Esophagus mucosa (tissue), 1 donor: ENCODE data around the gene IDUA. TPM values are rescaled to one million over a fixed set of nuclear protein-coding genes. Genes with fewer than 3 reads are reported as not detected.
"Not testable (repeated sequence)": the region's sequence is repeated elsewhere in the genome, so short reads cannot be mapped to it uniquely, and the experiment has no call there.

Source experiments
- ATAC-seq: fragments of 200-7000 bp; cut with Tn5 transposase; one replicate; pipeline ENCODE4 v1.9.1; 2020
- total RNA-seq: library from RNA; stranded (reverse); gene quantifications from one replicate; pipeline ENCODE4 v1.2.4, GENCODE V29; 2023
- donor health status: DM: yes; HTN: yes; CAD: no.

The IDUA gene
- total RNA-seq, 1 donor from 2014 or later, result 8.8 TPM

GRCh38 chr4:967113-968104 lies 19.4 kb upstream of the IDUA start:
- ATAC-seq, result no peak

GRCh38 chr4:968221-968620 lies 18.6 kb upstream of the IDUA start:
- no peak for ATAC-seq

DNA sequence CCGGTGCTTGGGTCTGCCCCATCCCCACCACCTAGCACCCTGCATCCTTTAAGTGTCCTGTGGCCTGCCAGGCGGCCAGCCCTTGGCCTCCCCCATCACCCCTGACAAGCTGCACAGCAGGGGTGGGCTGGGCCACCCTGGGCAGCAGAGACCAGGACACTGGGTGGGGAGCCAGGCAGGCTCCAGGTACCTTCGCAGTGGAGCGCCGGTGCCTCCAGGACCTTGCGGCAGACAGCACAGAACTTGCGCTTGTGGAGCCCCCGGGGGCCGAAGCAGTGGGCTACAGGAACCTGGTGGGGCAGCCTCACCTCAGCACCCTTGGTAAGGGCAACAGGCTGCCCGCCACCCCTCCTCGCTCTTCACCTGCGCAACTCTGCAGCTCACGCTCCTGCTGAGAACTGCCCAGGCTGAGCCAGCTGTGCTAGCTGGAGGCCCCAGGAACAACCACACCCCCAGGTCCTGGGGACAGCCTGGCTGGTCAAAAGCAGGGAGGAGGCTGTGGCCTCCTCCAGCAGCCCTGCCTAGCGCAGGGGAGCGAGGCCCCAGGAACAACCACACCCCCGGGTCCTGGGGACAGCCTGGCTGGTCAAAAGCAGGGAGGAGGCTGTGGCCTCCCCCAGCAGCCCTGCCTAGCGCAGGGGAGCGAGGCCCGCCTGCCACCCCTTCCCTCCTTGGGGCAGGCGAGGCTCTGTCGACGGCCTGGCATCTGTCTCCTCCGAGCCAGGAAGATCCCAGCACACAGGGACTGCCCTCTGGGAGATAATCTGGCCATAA lies 18.0 kb upstream of the IDUA start:
- no peak for ATAC-seq

- ATAC-seq, result no peak
These were observed 16.6 kb upstream of the IDUA start for GRCh38 chr4:970046-970745.

DNA sequence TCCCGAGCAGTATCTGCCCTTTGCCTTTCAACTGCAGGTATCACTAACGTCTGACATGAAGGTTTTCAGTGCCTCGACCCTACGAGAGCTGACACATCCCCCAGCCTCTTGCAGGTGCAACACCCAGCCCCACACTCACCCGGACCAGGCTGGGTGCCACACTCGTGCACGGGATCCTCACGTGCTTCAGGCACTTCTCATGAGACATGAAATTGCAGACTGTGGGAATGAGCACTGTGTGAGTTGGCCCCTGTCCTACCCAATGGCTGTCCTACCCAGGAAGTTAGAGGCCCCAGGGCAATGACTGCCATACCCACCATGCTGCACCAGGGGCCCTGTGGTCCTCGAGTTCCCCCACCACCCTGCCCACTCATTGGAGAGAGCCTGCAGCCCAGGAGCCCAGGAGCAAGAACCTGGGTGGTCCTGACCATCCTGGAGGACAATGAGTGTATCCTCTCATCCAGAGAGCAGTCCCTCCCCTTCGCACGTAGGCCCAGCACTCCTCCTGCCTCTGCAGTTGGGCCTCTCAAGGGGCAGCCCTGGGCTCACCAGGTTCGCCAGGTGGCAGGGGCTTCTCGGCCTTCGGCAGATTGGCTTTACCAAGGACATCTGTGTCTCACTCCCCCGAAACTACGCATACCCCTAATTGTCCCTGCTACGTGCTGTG lies 15.9 kb upstream of the IDUA start:
- no peak for ATAC-seq

DNA sequence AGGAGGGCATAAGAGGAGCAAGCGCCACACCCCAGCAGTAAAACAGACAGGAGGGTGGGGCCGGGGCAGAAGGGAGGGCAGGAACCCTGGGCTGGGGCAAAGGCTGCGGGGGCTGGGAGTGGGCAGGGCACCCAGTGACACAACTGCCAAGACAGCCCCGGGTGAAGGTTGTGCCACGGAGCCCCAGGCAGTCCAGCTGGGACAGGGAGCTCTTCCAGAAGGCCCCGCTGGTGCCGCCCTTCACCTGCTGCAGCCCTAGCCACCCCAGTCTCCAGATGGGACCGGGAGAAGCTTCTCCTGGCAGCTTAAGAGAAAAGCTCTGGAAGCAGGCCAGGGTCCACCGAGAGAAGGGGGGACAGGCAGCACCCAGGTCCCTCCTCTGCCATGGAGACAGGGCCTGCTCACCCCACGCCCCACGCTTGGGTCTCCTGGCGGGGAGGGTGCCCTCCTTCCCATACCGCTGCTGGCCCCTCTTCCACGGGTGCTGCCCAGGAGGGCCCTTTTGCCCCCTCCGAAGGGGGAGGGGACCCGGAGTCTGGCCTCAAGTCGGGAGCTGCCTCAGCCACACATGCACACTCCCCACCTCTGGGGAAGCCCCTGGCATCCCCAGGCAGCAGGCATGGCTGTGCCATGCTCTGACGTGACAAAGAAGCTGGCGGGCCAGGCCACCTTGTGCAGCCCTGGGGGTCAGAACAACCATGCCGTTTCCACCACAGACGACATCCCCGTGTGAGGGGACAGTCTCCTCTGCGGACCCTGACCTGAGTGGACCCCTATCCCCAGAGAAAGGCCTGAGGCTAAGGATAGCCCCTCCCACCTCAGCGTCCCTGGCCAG lies 15.0 kb upstream of the IDUA start:
- peak; percentile 37 for ATAC-seq

DNA sequence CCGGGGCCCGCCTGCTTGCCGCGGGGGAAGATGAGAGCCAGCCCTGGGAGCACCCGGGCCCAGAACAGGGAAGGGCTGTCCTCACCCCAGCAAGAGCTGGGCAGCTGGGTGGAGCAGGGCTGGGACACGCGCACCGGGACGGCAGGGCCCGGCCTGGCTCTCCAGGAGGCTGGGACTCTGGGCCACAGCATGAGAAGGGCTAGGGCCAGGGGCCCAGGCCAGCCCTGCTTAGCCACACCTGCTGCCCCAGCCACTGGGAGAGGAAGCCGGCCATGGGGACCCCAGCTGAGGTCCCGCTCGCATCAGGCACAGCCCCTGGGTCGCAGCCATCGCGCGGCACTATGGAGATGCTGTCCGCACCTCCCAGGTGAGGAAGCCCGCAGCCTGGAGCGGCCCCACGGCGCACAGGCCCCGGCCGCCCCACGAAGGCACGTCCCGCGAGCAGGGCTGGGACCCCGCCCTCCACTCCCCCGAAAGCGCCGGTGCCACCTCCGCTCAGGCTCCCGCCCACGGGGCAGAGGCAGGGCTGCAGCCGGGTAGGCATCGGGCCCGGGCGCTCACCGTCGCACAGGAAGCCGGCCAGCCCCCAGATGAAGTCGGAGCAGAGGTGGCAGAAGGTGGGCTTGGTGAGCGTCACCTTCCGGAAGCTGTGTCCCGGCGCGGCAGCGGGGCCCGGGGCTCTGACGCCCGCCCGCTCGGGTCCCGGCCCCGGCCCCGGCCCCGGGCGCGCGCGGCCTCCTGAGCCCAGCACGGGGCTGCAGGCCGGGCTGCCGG lies 14.0 kb upstream of the IDUA start:
- peak; percentile 53 for ATAC-seq

GRCh38 chr4:973431-974397 lies 13.1 kb upstream of the IDUA start, which contains the start of gene DGKQ:
Gene DGKQ, minus strand, starts transcription at chr4:973569. Its CDS starts 87 bp downstream, at chr4:973482.
- peak; percentile 93 for ATAC-seq

GRCh38 chr4:974668-975067 lies 12.2 kb upstream of the IDUA start:
- ATAC-seq, result no peak

GRCh38 chr4:976016-976415 lies 10.8 kb upstream of the IDUA start:
- ATAC-seq, result not testable (repeated sequence)

DNA sequence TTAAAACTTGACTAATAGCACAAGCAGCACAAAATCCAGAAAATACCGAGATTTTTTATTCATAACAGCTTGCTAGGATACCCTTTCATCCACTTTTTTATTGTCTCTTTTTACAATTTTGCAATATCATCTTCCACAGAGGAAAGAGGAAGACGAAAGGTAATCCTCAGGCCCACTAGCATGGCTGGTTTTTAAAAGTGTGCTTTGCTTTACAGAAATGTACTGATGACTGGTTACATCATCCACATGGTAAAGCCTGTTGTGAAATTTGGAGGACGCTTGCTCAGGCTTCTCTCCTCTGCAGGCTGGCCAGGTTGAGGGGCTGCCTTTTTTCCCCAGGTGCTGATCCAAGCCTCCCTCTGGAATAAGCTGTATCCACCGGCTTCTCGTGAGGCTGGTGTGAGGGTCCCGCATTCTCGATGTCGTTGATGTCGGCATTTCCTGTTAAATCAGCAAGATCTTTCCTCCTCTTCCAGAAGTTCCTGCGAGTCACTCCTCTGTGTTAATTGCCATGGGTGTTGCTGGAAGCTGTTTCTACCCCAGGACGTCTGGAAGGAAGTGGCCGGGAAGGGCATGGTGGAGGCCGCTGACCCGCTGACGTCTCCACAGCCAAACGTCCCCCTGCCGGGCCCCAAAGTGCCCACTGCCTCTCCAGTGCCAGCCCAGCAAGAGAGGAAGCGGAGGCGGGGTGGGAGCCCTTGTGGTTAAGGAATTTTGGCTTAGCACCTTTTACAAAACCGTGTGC lies 7.7 kb upstream of the IDUA start:
- peak; percentile 68 for ATAC-seq

DNA sequence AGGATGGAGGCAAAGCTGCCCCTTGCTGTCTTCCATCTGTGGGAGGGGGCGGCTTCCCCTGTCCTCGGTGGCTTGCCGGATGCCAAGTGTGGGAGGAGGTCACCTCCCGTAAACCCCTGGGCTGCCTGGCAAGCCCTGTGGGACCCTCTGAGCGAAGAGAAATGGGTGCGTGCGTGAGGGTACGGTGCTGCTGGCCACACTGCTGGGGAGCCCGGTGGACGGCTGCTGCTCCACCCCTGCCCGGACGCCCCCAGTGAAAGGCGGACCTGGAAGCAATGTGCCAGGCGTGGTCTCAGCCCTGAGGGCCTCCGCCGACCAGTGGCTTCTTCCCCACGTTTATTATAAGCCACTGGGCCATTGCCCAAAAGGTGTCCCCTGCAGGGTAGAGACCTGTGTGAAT lies 4.6 kb upstream of the IDUA start:
- ATAC-seq, result no peak

DNA sequence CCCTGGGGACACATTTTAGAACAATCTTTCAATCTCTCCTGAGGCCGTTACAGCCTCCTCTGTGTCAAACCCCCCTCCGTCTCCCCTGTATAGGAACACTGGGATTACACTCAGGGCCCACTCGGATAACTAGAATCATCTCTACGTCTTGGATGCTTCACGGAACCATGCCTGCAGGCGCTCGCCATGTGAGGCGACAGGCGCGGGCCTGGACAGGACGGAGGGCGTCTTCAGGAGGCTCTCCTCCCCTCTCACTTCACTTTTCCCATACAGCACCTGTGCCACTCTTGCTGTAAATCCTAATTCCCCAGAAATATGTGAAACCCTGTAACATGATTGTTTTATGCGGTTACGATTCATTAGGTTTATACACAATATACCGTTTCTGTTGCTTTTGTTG lies 4.0 kb upstream of the IDUA start:
- ATAC-seq, result no peak

GRCh38 chr4:984336-985054 lies 2.3 kb upstream of the IDUA start:
- no peak for ATAC-seq

GRCh38 chr4:985123-985830 lies 1.6 kb upstream of the IDUA start:
- peak; percentile 68 for ATAC-seq

- no peak for ATAC-seq
These were observed 391 bp upstream of the IDUA start for GRCh38 chr4:986428-986878.
